Panc1 (cell line): ENCODE data around the gene METRN.

Experiments
- POLR2AphosphoS5 ChIP-seq: IDR thresholded peaks from 2 replicates; pipeline ENCODE4 v1.6.1; 2012; ENCODE audit warnings: mild to moderate bottlenecking, low read depth, low read length, moderate library complexity
- SIN3A ChIP-seq: IDR thresholded peaks from 2 replicates; pipeline ENCODE4 v1.6.1; 2012; ENCODE audit warnings: low read depth, mild to moderate bottlenecking, low read length, moderate library complexity, borderline replicate concordance; ENCODE audit not compliant: insufficient read depth
- TCF7L2 ChIP-seq: IDR thresholded peaks from 2 replicates; pipeline ENCODE4 v1.6.1; 2011; ENCODE audit warnings: mild to moderate bottlenecking, low read depth, low read length, inconsistent platforms
- TF ChIP-seq, protein P1 (sequence below): fragments of 450-650 bp; IDR thresholded peaks from 2 replicates; pipeline ENCODE4 v1.5.1; 2017; ENCODE audit warnings: mild to moderate bottlenecking
- TF ChIP-seq, protein P2 (sequence below), 2 experiments: IDR thresholded peaks; 2 replicates each; pipeline ENCODE4 v1.6.1; 2011 to 2012; ENCODE audit warnings: low read depth in 2 of 2, control low read depth in 1 of 2, low read length in 1 of 2, mild to moderate bottlenecking in 1 of 2, moderate library complexity in 1 of 2; ENCODE audit not compliant: insufficient read depth in 1 of 2

DNA sequence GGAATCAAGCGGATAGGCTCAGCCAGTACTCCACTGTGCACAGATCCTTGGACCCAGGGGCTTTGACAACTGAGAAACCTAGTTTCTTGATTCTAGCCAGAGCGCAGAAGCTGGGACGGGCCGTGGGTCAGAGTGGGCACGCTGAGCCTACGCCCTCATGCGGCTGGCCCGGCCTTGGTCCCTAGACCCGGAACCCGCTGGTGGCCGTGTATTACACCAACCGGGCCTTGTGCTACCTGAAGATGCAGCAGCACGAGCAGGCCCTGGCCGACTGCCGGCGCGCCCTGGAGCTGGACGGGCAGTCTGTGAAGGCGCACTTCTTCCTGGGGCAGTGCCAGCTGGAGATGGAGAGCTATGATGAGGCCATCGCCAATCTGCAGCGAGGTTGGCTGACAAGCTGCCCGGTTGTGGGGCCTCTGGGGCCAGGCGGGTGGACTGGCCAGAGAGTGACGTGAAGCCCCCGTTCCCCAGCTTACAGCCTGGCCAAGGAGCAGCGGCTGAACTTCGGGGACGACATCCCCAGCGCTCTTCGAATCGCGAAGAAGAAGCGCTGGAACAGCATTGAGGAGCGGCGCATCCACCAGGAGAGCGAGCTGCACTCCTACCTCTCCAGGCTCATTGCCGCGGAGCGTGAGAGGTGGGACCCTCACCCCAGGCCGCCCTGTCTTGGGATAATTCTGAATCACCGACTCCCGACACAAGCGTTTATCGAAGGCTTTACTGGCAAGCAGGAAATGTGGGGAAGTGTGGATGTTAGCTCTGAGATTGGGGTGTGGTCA is 33.8 kb upstream of the METRN start:
- no peak; the same call in 1 of the 2 replicates for TF ChIP-seq POLR2AphosphoS5
- TF ChIP-seq, protein P1, sequence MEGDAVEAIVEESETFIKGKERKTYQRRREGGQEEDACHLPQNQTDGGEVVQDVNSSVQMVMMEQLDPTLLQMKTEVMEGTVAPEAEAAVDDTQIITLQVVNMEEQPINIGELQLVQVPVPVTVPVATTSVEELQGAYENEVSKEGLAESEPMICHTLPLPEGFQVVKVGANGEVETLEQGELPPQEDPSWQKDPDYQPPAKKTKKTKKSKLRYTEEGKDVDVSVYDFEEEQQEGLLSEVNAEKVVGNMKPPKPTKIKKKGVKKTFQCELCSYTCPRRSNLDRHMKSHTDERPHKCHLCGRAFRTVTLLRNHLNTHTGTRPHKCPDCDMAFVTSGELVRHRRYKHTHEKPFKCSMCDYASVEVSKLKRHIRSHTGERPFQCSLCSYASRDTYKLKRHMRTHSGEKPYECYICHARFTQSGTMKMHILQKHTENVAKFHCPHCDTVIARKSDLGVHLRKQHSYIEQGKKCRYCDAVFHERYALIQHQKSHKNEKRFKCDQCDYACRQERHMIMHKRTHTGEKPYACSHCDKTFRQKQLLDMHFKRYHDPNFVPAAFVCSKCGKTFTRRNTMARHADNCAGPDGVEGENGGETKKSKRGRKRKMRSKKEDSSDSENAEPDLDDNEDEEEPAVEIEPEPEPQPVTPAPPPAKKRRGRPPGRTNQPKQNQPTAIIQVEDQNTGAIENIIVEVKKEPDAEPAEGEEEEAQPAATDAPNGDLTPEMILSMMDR: peak; percentile 53; the same call in 1 of the 2 replicates
- TF ChIP-seq, protein P2, sequence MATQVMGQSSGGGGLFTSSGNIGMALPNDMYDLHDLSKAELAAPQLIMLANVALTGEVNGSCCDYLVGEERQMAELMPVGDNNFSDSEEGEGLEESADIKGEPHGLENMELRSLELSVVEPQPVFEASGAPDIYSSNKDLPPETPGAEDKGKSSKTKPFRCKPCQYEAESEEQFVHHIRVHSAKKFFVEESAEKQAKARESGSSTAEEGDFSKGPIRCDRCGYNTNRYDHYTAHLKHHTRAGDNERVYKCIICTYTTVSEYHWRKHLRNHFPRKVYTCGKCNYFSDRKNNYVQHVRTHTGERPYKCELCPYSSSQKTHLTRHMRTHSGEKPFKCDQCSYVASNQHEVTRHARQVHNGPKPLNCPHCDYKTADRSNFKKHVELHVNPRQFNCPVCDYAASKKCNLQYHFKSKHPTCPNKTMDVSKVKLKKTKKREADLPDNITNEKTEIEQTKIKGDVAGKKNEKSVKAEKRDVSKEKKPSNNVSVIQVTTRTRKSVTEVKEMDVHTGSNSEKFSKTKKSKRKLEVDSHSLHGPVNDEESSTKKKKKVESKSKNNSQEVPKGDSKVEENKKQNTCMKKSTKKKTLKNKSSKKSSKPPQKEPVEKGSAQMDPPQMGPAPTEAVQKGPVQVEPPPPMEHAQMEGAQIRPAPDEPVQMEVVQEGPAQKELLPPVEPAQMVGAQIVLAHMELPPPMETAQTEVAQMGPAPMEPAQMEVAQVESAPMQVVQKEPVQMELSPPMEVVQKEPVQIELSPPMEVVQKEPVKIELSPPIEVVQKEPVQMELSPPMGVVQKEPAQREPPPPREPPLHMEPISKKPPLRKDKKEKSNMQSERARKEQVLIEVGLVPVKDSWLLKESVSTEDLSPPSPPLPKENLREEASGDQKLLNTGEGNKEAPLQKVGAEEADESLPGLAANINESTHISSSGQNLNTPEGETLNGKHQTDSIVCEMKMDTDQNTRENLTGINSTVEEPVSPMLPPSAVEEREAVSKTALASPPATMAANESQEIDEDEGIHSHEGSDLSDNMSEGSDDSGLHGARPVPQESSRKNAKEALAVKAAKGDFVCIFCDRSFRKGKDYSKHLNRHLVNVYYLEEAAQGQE (IDR thresholded peaks at IDR 0.05; ENCODE audit: insufficient read depth in 1 of 2, low read depth in 2 of 2, low read length in 1 of 2): no peak
- TF ChIP-seq SIN3A: no peak
- no peak for TF ChIP-seq TCF7L2
